HG03521 (cell line): ENCODE results near the gene RHOU.
A peak's percentile ranks its signal among the peaks of the same experiment; 100 is the strongest.

Source experiments
- ATAC-seq: cut with Tn5 transposase; IDR thresholded peaks from one replicate; pipeline ENCODE4 v1.9.1; 2021; ENCODE audit warnings: mild to moderate bottlenecking, moderate library complexity; ENCODE audit not compliant: unreplicated experiment

The RHOU gene

GRCh38 chr1:228736844-228737445, 1.7 kb downstream of the RHOU start:
- no peak for ATAC-seq

GRCh38 chr1:228737601-228738041, 2.3 kb downstream of the RHOU start:
- ATAC-seq: no peak

GRCh38 chr1:228739826-228740225, 4.5 kb downstream of the RHOU start:
- ATAC-seq: no peak

- ATAC-seq: no peak
Measured at GRCh38 chr1:228740543-228741317, 5.5 kb downstream of the RHOU start.

- ATAC-seq: no peak
Measured at GRCh38 chr1:228742281-228742860, 7.1 kb downstream of the RHOU start.

GRCh38 chr1:228743405-228743804, 8.1 kb downstream of the RHOU start:
- ATAC-seq: no peak

- ATAC-seq: no peak
Measured at GRCh38 chr1:228744356-228744755, 9.1 kb downstream of the RHOU start.

GRCh38 chr1:228744918-228745317, 9.6 kb downstream of the RHOU start:
- no peak for ATAC-seq

GRCh38 chr1:228745497-228745896, 10.2 kb downstream of the RHOU start:
- ATAC-seq: no peak

GRCh38 chr1:228747301-228747935, 12.1 kb downstream of the RHOU start:
- ATAC-seq: no peak

GRCh38 chr1:228748029-228748428, 12.8 kb downstream of the RHOU start:
- ATAC-seq: no peak

- no peak for ATAC-seq
Measured at GRCh38 chr1:228748431-228748830, 13.2 kb downstream of the RHOU start.

GRCh38 chr1:228749765-228750164, 14.5 kb downstream of the RHOU start:
- no peak for ATAC-seq

GRCh38 chr1:228750915-228751314, 15.6 kb downstream of the RHOU start:
- no peak for ATAC-seq

GRCh38 chr1:228751360-228752098, 16.2 kb downstream of the RHOU start:
- peak; percentile 43 for ATAC-seq

GRCh38 chr1:228752258-228752657, 17.0 kb downstream of the RHOU start:
- no peak for ATAC-seq

- no peak for ATAC-seq
Measured at GRCh38 chr1:228752675-228753265, 17.5 kb downstream of the RHOU start.

- no peak for ATAC-seq
Measured at GRCh38 chr1:228753287-228753686, 18.0 kb downstream of the RHOU start.

- no peak for ATAC-seq
Measured at GRCh38 chr1:228753786-228754360, 18.6 kb downstream of the RHOU start.

- ATAC-seq: no peak
Measured at GRCh38 chr1:228754646-228755268, 19.5 kb downstream of the RHOU start.
